Hepatocyte (in vitro differentiated cells): ENCODE results near the gene IQCN. TPM values are rescaled to one million over a fixed set of nuclear protein-coding genes. Genes with fewer than 3 reads are reported as not detected.

Source experiments
- DNase-seq: peaks from one replicate; pipeline ENCODE4 v3.0.0-alpha.2; 2016; ENCODE audit warnings: low spot score
- H2AFZ ChIP-seq: fragments of 200-600 bp; sonication (generic); 2 replicates; pipeline ENCODE4 v1.6.0; 2016; ENCODE audit warnings: antibody characterized with exemption, mild to moderate bottlenecking
- H3K27ac ChIP-seq: fragments of 200-600 bp; sonication (generic); 2 replicates; pipeline ENCODE4 v1.5.1; 2016; ENCODE audit warnings: mild to moderate bottlenecking
- H3K27me3 ChIP-seq: fragments of 200-600 bp; sonication (generic); 2 replicates; pipeline ENCODE4 v1.6.1; 2016
- H3K36me3 ChIP-seq: fragments of 200-600 bp; sonication (generic); replicated peaks from 2 replicates; pipeline ENCODE4 v1.5.1; 2016; ENCODE audit warnings: low read depth; ENCODE audit not compliant: insufficient read depth
- H3K4me1 ChIP-seq: fragments of 200-600 bp; sonication (generic); 2 replicates; pipeline ENCODE4 v1.5.1; 2016; ENCODE audit warnings: mild to moderate bottlenecking, moderate library complexity; ENCODE audit not compliant: insufficient read depth
- H3K4me2 ChIP-seq: fragments of 200-600 bp; sonication (generic); 2 replicates; pipeline ENCODE4 v1.6.0; 2016
- H3K4me3 ChIP-seq: fragments of 200-600 bp; sonication (generic); 2 replicates; pipeline ENCODE4 v1.5.1; 2016; ENCODE audit warnings: mild to moderate bottlenecking
- H3K79me2 ChIP-seq: fragments of 200-600 bp; sonication (generic); 2 replicates; pipeline ENCODE4 v1.6.0; 2017; ENCODE audit warnings: mild to moderate bottlenecking
- H3K9me2 ChIP-seq: fragments of 200-600 bp; sonication (generic); replicated peaks from 2 replicates; pipeline ENCODE4 v1.6.0; 2017; ENCODE audit warnings: mild to moderate bottlenecking; ENCODE audit not compliant: insufficient read depth
- H3K9me3 ChIP-seq: fragments of 200-600 bp; sonication (generic); 2 replicates; pipeline ENCODE4 v1.5.1; 2016; ENCODE audit warnings: low read depth, mild to moderate bottlenecking
- H4K20me1 ChIP-seq: fragments of 200-600 bp; sonication (generic); 2 replicates; pipeline ENCODE4 v1.6.0; 2016; ENCODE audit warnings: mild to moderate bottlenecking; ENCODE audit not compliant: insufficient read depth, poor library complexity, severe bottlenecking
- CTCF ChIP-seq: fragments of 200-600 bp; sonication (generic); IDR thresholded peaks from 2 replicates; pipeline ENCODE4 v1.5.1; 2016; ENCODE audit warnings: antibody characterized with exemption, mild to moderate bottlenecking; ENCODE audit not compliant: poor library complexity
- EZH2 ChIP-seq: fragments of 200-600 bp; sonication (generic); IDR thresholded peaks from 2 replicates; pipeline ENCODE4 v1.6.1; 2016; ENCODE audit warnings: antibody characterized with exemption, mild to moderate bottlenecking, borderline replicate concordance
- EZH2phosphoT487 ChIP-seq: fragments of 200-600 bp; sonication (generic); IDR thresholded peaks from one replicate; pipeline ENCODE4 v1.6.1; 2018; ENCODE audit warnings: antibody characterized with exemption, mild to moderate bottlenecking, low read depth, moderate library complexity; ENCODE audit not compliant: unreplicated experiment, severe bottlenecking
- WGBS: methylation state at CpG from one replicate; pipeline ENCODE4 v1.1.6; 2016; ENCODE audit warnings: low lambda C conversion rate; ENCODE audit errors: missing lambda C conversion rate; 5-methylcytosine and 5-hydroxymethylcytosine counted together
- polyA plus RNA-seq: library from polyadenylated mRNA; unstranded; fragments of >200 nt; fragmentation: Nextera tagmentation; extraction: Ambion mirVana; gene quantifications from 2 replicates; pipeline ENCODE4 v1.2.1, GENCODE V29; 2016
- total RNA-seq: library from RNA; depleted of rRNA; stranded (reverse); fragments of >200 nt; gene quantifications from 2 replicates; pipeline ENCODE4 v1.2.3, GENCODE V29; 2014

IQCN gene
- total and polyA plus RNA-seq, 2 experiments from 2014 or later = 1.5 to 3.7 TPM

GRCh38 chr19:18293642-18294466, 19.6 kb upstream of the IQCN start:
- no peak for TF ChIP-seq EZH2
- DNase-seq = no peak
- Histone ChIP-seq H3K27me3 (no peaks in the 10 kb centered on the region), H3K79me2 (peaks cover 3% of the 10 kb centered on the region), H3K4me2 (peak overlapping the region; percentile 91), H3K9me3 (no peaks in the 10 kb centered on the region), H2AFZ (no peak overlapping the region), H3K4me1 (peaks cover 27% of the 10 kb centered on the region), H4K20me1 (no peaks in the 10 kb centered on the region), H3K27ac (peak overlapping the region; percentile 96), H3K4me3 (no peak overlapping the region), H3K9me2 (no peaks in the 10 kb centered on the region), H3K36me3 (no peaks in the 10 kb centered on the region)
- WGBS = 67% methylated on average over 18 of the region's 18 CpGs

GRCh38 chr19:18292810-18293641, 18.8 kb upstream of the IQCN start:
- Histone ChIP-seq H3K4me1 (peaks cover 32% of the 10 kb centered on the region), H3K79me2 (peaks cover 3% of the 10 kb centered on the region), H3K4me3 (no peak overlapping the region), H3K9me3 (no peaks in the 10 kb centered on the region), H3K27me3 (no peaks in the 10 kb centered on the region), H2AFZ (no peak overlapping the region), H3K27ac (peak overlapping the region; percentile 96), H3K4me2 (peak overlapping the region; percentile 91), H4K20me1 (no peaks in the 10 kb centered on the region), H3K36me3 (no peaks in the 10 kb centered on the region), H3K9me2 (no peaks in the 10 kb centered on the region)
- peak; percentile 91 for DNase-seq
- 8% methylated on average over 27 of the region's 31 CpGs for WGBS
- no peak for TF ChIP-seq CTCF
- no peak for TF ChIP-seq EZH2
- TF ChIP-seq EZH2phosphoT487 = no peak

GRCh38 chr19:18292462-18292809, 18.2 kb upstream of the IQCN start:
- peaks cover 3% of the 10 kb centered on the region for H3K79me2 ChIP-seq
- H3K4me2 ChIP-seq = peak overlapping the region; percentile 91
- no peaks in the 10 kb centered on the region for H3K27me3 ChIP-seq
- WGBS = 0% methylated on average over 14 of the region's 20 CpGs
- H3K9me3 ChIP-seq = no peaks in the 10 kb centered on the region
- peak overlapping the region; percentile 45 for H3K4me3 ChIP-seq
- no peak for TF ChIP-seq CTCF
- TF ChIP-seq EZH2phosphoT487 = no peak
- no peak for TF ChIP-seq EZH2
- H3K36me3 ChIP-seq = no peaks in the 10 kb centered on the region
- no peaks in the 10 kb centered on the region for H3K9me2 ChIP-seq
- H4K20me1 ChIP-seq = no peaks in the 10 kb centered on the region
- no peak for DNase-seq
- peaks cover 38% of the 10 kb centered on the region for H3K4me1 ChIP-seq
- H3K27ac ChIP-seq = peak overlapping the region; percentile 96
- H2AFZ ChIP-seq = no peak overlapping the region
